Measurements from ENCODE around the gene SLC22A23.

Gene SLC22A23

GRCh38 chr6:3349388-3350251, 107.2 kb downstream of the SLC22A23 start (continued):
- TF ChIP-seq REST (tag by site-specific recombination; IDR thresholded peaks at IDR 0.05) (peak; percentile 43; the same call in 1 of the 2 replicates), ZNF624 (tag by site-specific recombination; IDR thresholded peaks at IDR 0.05) (no peak), ZBTB20 (tag by site-specific recombination; IDR thresholded peaks at IDR 0.05) (peak; percentile 27; the same call in 1 of the 2 replicates)

- Histone ChIP-seq H3K9me3 (ENCODE audit: control insufficient read depth, insufficient read depth, low read depth, low read length) (no peaks in the 10 kb centered on the region), H3K36me3 (ENCODE audit: control insufficient read depth in 2 of 2, insufficient read depth in 1 of 2, low read length in 2 of 2) (no peaks in the 10 kb centered on the region), H3K4me3 (ENCODE audit: low read depth, low read length) (no peak overlapping the region), H3K27ac (ENCODE audit: extremely low read depth, low read depth, low read length) (no peak overlapping the region; the same call in 1 of the 2 replicates), H3K4me1 (ENCODE audit: control insufficient read depth, insufficient read depth, low read length) (peaks cover 32% of the 10 kb centered on the region)
- ChIA-PET POLR2A (no interaction called here), CTCF (interaction anchor here (1.2 to 1.5 kb wide), 2 partner anchors 9 to 384 kb away, joined by 3 to 4 read pairs; no protein-coding TSS in a partner anchor)
- TF ChIP-seq, protein P1, sequence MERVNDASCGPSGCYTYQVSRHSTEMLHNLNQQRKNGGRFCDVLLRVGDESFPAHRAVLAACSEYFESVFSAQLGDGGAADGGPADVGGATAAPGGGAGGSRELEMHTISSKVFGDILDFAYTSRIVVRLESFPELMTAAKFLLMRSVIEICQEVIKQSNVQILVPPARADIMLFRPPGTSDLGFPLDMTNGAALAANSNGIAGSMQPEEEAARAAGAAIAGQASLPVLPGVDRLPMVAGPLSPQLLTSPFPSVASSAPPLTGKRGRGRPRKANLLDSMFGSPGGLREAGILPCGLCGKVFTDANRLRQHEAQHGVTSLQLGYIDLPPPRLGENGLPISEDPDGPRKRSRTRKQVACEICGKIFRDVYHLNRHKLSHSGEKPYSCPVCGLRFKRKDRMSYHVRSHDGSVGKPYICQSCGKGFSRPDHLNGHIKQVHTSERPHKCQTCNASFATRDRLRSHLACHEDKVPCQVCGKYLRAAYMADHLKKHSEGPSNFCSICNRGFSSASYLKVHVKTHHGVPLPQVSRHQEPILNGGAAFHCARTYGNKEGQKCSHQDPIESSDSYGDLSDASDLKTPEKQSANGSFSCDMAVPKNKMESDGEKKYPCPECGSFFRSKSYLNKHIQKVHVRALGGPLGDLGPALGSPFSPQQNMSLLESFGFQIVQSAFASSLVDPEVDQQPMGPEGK (tag by site-specific recombination; IDR thresholded peaks at IDR 0.05), result no peak
- TF ChIP-seq ZNF248 (tag by site-specific recombination; IDR thresholded peaks at IDR 0.05) (no peak), ZNF132 (tag by site-specific recombination; IDR thresholded peaks at IDR 0.05; ENCODE audit: borderline replicate concordance) (no peak), KLF9 (tag by site-specific recombination; IDR thresholded peaks at IDR 0.05; ENCODE audit: low read depth) (no peak), ZBTB8A (tag by site-specific recombination; IDR thresholded peaks at IDR 0.05) (no peak), ZNF624 (tag by site-specific recombination; IDR thresholded peaks at IDR 0.05) (no peak), KLF8 (tag by site-specific recombination; IDR thresholded peaks at IDR 0.05) (no peak), ZNF274 (IDR thresholded peaks at IDR 0.05; ENCODE audit: low read length) (no peak), ZNF274 (tag by site-specific recombination; IDR thresholded peaks at IDR 0.05; ENCODE audit: borderline replicate concordance) (no peak), ZIC2 (tag by site-specific recombination; IDR thresholded peaks at IDR 0.05) (no peak), ZNF670 (tag by site-specific recombination; IDR thresholded peaks at IDR 0.05; ENCODE audit: low read depth) (no peak), ZNF777 (tag by site-specific recombination; IDR thresholded peaks at IDR 0.05; ENCODE audit: borderline replicate concordance) (no peak)
- TF ChIP-seq, protein P2, sequence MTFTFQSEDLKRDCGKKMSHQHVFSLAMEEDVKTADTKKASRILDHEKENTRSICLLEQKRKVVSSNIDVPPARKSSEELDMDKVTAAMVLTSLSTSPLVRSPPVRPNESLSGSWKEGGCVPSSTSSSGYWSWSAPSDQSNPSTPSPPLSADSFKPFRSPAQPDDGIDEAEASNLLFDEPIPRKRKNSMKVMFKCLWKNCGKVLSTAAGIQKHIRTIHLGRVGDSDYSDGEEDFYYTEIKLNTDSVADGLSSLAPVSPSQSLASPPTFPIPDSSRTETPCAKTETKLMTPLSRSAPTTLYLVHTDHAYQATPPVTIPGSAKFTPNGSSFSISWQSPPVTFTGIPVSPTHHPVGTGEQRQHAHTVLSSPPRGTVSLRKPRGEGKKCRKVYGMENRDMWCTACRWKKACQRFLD (tag by site-specific recombination; IDR thresholded peaks at IDR 0.05), result no peak
- TF ChIP-seq, protein P3, sequence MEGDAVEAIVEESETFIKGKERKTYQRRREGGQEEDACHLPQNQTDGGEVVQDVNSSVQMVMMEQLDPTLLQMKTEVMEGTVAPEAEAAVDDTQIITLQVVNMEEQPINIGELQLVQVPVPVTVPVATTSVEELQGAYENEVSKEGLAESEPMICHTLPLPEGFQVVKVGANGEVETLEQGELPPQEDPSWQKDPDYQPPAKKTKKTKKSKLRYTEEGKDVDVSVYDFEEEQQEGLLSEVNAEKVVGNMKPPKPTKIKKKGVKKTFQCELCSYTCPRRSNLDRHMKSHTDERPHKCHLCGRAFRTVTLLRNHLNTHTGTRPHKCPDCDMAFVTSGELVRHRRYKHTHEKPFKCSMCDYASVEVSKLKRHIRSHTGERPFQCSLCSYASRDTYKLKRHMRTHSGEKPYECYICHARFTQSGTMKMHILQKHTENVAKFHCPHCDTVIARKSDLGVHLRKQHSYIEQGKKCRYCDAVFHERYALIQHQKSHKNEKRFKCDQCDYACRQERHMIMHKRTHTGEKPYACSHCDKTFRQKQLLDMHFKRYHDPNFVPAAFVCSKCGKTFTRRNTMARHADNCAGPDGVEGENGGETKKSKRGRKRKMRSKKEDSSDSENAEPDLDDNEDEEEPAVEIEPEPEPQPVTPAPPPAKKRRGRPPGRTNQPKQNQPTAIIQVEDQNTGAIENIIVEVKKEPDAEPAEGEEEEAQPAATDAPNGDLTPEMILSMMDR (tag by site-specific recombination; IDR thresholded peaks at IDR 0.05), result no peak
These were observed 108.0 kb downstream of the SLC22A23 start for GRCh38 chr6:3348821-3349220.
